Measurements from ENCODE around the gene ADAMTS6.

DNA sequence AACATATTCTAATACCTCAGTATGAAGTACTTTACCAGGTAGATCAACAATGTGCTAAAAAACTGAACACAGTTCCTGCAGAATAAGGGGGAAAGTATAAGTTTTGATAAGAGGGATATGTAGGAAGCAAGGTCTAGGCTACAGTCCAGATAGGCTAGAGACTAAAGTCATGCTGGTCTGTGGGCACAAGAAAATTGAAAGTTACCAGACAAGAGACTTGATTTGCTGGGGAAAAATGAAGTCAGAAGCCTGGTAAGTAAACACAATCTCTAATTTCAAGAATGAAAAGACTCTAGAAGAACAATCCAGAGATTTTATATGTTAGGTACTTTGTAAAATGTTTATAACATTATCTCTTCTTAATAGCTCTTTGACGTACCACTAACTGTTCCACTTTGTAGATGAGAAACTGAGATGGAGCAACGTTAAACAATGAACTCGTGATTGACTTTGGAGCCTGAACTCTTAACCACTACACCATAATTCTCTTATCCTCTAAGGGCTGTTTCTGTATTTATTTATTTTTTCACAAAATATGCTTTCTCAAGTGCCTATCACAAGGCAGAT, 19.5 kb downstream of the ADAMTS6 start:
- TF ChIP-seq SMC3 (IDR thresholded peaks at IDR 0.05), result no peak
- TF ChIP-seq, protein P1, sequence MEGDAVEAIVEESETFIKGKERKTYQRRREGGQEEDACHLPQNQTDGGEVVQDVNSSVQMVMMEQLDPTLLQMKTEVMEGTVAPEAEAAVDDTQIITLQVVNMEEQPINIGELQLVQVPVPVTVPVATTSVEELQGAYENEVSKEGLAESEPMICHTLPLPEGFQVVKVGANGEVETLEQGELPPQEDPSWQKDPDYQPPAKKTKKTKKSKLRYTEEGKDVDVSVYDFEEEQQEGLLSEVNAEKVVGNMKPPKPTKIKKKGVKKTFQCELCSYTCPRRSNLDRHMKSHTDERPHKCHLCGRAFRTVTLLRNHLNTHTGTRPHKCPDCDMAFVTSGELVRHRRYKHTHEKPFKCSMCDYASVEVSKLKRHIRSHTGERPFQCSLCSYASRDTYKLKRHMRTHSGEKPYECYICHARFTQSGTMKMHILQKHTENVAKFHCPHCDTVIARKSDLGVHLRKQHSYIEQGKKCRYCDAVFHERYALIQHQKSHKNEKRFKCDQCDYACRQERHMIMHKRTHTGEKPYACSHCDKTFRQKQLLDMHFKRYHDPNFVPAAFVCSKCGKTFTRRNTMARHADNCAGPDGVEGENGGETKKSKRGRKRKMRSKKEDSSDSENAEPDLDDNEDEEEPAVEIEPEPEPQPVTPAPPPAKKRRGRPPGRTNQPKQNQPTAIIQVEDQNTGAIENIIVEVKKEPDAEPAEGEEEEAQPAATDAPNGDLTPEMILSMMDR (IDR thresholded peaks at IDR 0.05), result no peak
